Islet of Langerhans (tissue), 1 donor: ENCODE data around the gene ACTN3.
"Not testable (repeated sequence)": the region's sequence is repeated elsewhere in the genome, so short reads cannot be mapped to it uniquely, and the experiment has no call there.

Experiments
- FAIRE-seq: peaks from one replicate; lab custom pipeline; 2011; peaks lifted over from hg19 to GRCh38; lab: Jason Lieb, UNC

Gene ACTN3

GRCh38 chr11:66546368-66546965 lies at the start of gene ACTN3:
Gene ACTN3 (plus strand): TSS chr11:66546903. CDS start chr11:66546938, 35 bp downstream.
- no peak for FAIRE-seq

DNA sequence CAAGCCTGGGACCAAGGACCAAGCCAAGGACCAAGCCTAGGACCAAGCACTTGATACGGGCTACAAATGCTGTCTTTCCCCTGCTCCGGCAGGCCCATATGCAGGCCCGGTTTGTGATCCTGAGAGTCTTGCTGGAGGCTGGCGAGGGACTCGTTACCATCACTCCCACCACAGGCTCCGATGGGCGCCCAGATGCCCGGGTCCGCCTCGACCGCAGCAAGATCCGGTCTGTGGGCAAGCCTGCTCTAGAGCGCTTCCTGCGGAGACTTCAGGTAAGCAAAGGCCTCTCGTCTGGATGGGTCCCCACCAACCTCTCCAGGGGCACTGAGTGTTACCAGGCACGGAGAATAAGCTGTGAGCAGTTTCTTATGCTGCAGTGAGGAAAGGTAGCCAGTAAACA lies 49.5 kb upstream of the ACTN3 start:
- FAIRE-seq = no peak

- no peak for FAIRE-seq
Observed at GRCh38 chr11:66498506-66498905, 48.2 kb upstream of the ACTN3 start.

- no peak for FAIRE-seq
Observed at GRCh38 chr11:66505276-66505816, 41.4 kb upstream of the ACTN3 start.

DNA sequence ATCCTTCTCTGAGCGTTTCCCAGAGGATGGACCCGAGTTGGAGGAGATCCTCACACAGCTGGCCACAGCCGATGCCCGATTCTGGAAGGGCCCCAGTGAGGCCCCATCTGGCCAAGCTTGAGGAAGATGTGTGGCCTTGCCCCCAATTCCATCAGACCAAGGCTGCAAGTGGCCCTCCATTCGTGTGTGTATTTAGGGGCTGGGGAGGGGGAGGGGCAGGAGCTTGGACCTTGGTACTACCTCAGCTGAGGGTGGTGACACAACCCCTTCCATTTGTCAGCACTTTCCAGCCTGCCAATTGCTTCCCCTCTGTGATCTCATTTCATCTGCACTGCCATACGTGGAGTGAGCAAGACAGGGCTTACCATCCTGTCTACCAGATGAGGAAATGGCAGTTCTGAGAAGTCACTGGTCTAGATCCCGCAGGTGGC lies 37.6 kb upstream of the ACTN3 start:
- no peak for FAIRE-seq

GRCh38 chr11:66510271-66510989 lies 36.3 kb upstream of the ACTN3 start, which contains the start of gene BBS1:
Gene BBS1 (plus strand): TSS chr11:66510635. CDS start chr11:66510660, 25 bp downstream.
- no peak for FAIRE-seq

GRCh38 chr11:66510990-66511339 lies 35.7 kb upstream of the ACTN3 start:
- no peak for FAIRE-seq

- no peak for FAIRE-seq
Observed at GRCh38 chr11:66523611-66524010, 23.1 kb upstream of the ACTN3 start.

- FAIRE-seq = no peak
Observed at GRCh38 chr11:66524304-66525040, 22.2 kb upstream of the ACTN3 start.

DNA sequence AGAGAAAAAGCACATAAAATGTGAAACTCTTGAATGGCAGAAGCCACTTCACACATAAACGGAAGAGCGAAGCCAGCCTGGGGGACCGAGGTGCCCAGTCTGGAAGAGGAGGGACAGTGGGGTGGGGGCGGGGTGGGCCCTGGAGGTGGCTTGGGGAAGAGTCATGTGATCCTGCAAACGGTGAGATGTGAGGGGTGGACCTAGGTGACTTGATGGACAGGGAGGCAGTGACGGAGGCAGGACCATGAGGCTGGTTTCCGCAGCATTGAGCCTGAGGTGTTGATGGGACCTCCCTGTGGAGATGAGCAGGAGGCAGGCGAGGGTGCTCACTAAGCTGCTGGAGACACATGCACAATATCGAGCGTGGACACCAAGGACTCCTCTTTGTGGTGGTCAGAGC lies 17.6 kb upstream of the ACTN3 start:
- FAIRE-seq = no peak

DNA sequence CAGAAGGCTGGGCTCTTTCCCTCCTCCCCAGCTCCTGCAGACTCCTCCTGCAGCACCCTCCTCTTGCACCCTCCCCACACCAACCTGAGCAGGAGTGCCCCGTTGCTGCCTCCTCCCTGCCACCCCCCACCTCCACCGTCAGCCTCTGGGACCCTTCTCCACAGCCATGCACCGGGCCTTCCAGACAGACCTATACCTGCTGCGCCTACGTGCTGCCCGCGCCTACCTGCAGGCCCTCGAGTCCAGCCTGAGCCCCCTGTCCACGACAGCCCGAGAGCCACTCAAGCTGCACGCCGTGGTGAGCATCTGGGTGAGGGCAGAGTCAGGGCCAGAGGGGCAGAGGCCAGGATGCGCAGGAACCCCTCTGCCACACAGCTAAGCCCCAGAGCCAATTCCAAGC lies 17.0 kb upstream of the ACTN3 start:
- no peak for FAIRE-seq

DNA sequence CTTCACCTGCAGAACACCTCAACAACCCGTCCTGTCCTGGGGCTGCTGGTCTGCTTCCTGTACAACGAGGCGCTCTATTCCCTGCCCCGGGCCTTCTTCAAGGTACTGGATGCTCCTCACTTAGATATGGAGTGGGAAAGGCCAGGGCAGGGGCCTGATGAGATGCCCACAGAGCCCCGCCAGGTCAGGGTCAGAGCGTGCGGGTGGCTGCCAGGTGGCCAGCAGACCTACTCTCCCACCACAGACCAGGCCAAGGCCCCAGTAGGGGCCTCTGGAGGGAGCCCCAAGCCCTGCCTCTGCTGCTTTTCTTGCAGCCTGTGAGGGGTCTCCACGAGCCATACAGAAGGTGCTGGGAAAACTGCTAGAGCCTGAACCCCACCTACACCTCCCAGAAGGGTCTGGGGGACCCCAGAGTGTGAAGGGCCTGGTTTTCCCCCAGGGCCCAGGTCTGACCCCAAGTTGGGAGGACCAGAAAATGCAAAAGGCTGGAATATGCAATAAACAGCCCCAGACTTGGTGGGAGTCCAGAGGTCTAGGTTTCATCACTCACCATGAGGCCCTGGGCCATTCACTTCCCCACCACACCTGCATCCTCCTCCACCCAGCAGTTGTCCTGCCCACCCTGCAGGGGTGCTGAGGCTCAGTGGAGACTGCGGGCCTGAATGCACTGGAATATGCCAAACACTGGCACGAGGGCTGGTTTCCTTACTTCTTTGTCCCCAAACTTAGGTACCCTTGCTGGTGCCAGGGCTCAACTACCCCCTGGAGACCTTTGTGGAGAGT lies 15.6 kb upstream of the ACTN3 start:
- no peak for FAIRE-seq

- FAIRE-seq = no peak
Observed at GRCh38 chr11:66531841-66532240, 14.9 kb upstream of the ACTN3 start.

- no peak for FAIRE-seq
Observed at GRCh38 chr11:66532784-66533183, 13.9 kb upstream of the ACTN3 start.

DNA sequence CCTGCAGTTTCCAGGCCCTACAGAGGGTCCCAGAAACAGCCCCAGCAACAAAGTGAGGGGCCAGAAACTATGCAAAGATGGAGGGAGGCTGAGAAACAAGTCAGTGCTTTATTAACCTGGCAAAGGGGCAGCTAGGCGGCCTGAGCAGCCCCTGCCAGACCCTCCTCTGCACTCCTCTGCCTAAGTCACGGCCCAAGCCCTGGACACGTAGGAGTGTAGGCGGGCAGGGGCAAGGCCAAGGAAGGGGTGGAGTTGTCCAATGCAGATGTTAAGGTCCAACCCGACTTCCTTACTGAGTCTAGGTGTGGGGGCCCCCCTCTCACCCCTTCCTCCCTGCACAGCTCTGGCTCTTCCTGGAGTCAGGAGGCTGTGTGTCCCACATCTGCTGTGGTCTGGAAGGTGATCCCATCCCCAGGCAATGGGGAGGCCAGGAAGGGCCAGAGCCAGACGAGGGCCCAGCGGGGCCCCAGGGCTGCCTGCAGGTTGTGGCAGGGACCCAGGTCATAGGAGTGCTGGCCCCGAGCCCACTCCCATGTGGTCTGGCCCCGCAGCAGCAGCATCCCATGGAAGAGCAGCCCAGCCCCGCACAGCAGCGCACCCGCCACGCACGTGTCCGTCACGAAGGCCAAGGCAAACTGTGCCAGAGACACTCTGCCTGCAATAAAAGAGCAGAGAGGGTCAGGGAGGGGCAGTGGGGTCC lies 7.4 kb upstream of the ACTN3 start:
- FAIRE-seq = no peak

GRCh38 chr11:66539870-66540213 lies 6.9 kb upstream of the ACTN3 start:
- no peak for FAIRE-seq

GRCh38 chr11:66540598-66540997 lies 6.1 kb upstream of the ACTN3 start:
- FAIRE-seq = not testable (repeated sequence)

GRCh38 chr11:66541892-66542291 lies 4.8 kb upstream of the ACTN3 start:
- no peak for FAIRE-seq

DNA sequence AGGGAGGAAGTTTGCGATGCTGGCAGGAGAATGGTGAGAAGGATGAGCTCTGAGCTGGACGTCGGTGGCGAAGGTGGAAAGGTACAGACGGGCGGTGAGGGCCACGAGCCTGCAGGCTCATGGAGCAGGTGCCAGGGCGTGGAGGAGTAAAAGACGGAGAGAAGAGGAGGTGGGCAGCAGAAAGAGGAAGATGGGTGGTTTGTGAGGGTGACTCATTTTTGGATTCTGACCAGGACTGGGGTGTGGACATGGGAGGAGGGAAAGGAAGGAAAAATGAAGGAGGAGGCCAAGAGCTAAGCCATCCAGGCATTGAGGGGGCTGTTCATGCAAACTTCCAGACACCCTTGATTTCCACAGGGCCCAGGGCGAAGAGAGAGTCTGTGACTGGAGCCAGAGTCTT lies 4.3 kb upstream of the ACTN3 start:
- no peak for FAIRE-seq

GRCh38 chr11:66543263-66544107 lies 3.2 kb upstream of the ACTN3 start:
- no peak for FAIRE-seq

- FAIRE-seq = not testable (repeated sequence)
Observed at GRCh38 chr11:66544952-66545351, 1.8 kb upstream of the ACTN3 start.
